Activated CD4-positive, alpha-beta T cell treated with anti-CD3 and anti-CD28 coated beads for 24 hours (primary cell): ENCODE measurements around the gene C15orf40.

ENCODE experiments used
- DNase-seq, 2 donors: peaks; one replicate each; pipeline ENCODE4 v3.0.0-alpha.2; 2020; ENCODE audit warnings: low read depth in 2 of 2

C15orf40 gene

GRCh38 chr15:82993144-82993543 lies 18.3 kb downstream of the C15orf40 start:
- no peak for DNase-seq

- no peak for DNase-seq
These were observed 18.9 kb downstream of the C15orf40 start for GRCh38 chr15:82992436-82992998.

GRCh38 chr15:82986442-82986780 lies 25.0 kb downstream of the C15orf40 start:
- no peak for DNase-seq

- peak; percentile 77 to 82 for DNase-seq
These were observed 25.6 kb downstream of the C15orf40 start, which contains the start of gene RAMAC for GRCh38 chr15:82985688-82986441. RAMAC (plus strand) TSS chr15:82986210; CDS start chr15:82989019, 2,809 bp downstream.

GRCh38 chr15:82980981-82981380 lies 30.5 kb downstream of the C15orf40 start:
- no peak for DNase-seq

- no peak for DNase-seq
These were observed 31.7 kb downstream of the C15orf40 start for GRCh38 chr15:82979726-82980125.

- DNase-seq, result no peak
These were observed 33.0 kb downstream of the C15orf40 start for GRCh38 chr15:82978438-82978837.

GRCh38 chr15:82977076-82977475 lies 34.4 kb downstream of the C15orf40 start:
- DNase-seq, result no peak

- no peak for DNase-seq
These were observed 38.4 kb downstream of the C15orf40 start for GRCh38 chr15:82972990-82973389.

- DNase-seq, result no peak
These were observed 40.0 kb downstream of the C15orf40 start for GRCh38 chr15:82971218-82971984.

GRCh38 chr15:82970696-82971095 lies 40.7 kb downstream of the C15orf40 start:
- no peak for DNase-seq

- no peak for DNase-seq
These were observed 41.3 kb downstream of the C15orf40 start for GRCh38 chr15:82970078-82970686.

GRCh38 chr15:82969353-82969752 lies 42.1 kb downstream of the C15orf40 start:
- no peak for DNase-seq

- DNase-seq, result no peak
These were observed 43.4 kb downstream of the C15orf40 start for GRCh38 chr15:82968066-82968465.

- no peak for DNase-seq
These were observed 44.8 kb downstream of the C15orf40 start for GRCh38 chr15:82966671-82967071.

- no peak for DNase-seq
These were observed 46.5 kb downstream of the C15orf40 start for GRCh38 chr15:82964890-82965289.

- no peak for DNase-seq
These were observed 47.7 kb downstream of the C15orf40 start for GRCh38 chr15:82963471-82964341.

- no peak for DNase-seq
These were observed 50.7 kb downstream of the C15orf40 start for GRCh38 chr15:82960766-82961165.

GRCh38 chr15:82959423-82959822 lies 52.0 kb downstream of the C15orf40 start:
- DNase-seq, result no peak

- DNase-seq, result no peak
These were observed 52.8 kb downstream of the C15orf40 start for GRCh38 chr15:82958638-82959037.
